ENCODE measurements around the gene ITPR1. TPM values are rescaled to one million over a fixed set of nuclear protein-coding genes. Genes with fewer than 3 reads are reported as not detected.
A peak's percentile ranks its signal among the peaks of the same experiment; 100 is the strongest.

Gene ITPR1
- total RNA-seq, 1 donor: 16.4 TPM

- no peak for TF ChIP-seq CTCF (IDR thresholded peaks at IDR 0.05; ENCODE audit: insufficient read depth, low read depth, low read length)
- DNase-seq (ENCODE audit: low read depth): peak; percentile 14
- H3K4me3 ChIP-seq (ENCODE audit: low read depth, low read length): no peak overlapping the region
Measured at GRCh38 chr3:4814305-4814903, 321.3 kb downstream of the ITPR1 start.

- no peak for DNase-seq (ENCODE audit: low read depth)
- no peak overlapping the region for H3K4me3 ChIP-seq (ENCODE audit: low read depth, low read length)
- no peak for TF ChIP-seq CTCF (IDR thresholded peaks at IDR 0.05; ENCODE audit: insufficient read depth, low read depth, low read length)
Measured at GRCh38 chr3:4814904-4815574, 321.9 kb downstream of the ITPR1 start.

- TF ChIP-seq CTCF (IDR thresholded peaks at IDR 0.05; ENCODE audit: insufficient read depth, low read depth, low read length): no peak
- no peak for DNase-seq (ENCODE audit: low read depth)
- H3K4me3 ChIP-seq (ENCODE audit: low read depth, low read length): no peak overlapping the region
Measured at GRCh38 chr3:4816306-4816705, 323.2 kb downstream of the ITPR1 start.

GRCh38 chr3:4816718-4817117 lies 323.6 kb downstream of the ITPR1 start:
- DNase-seq (ENCODE audit: low read depth): no peak
- no peak overlapping the region for H3K4me3 ChIP-seq (ENCODE audit: low read depth, low read length)
- TF ChIP-seq CTCF (IDR thresholded peaks at IDR 0.05; ENCODE audit: insufficient read depth, low read depth, low read length): no peak

GRCh38 chr3:4817128-4817527 lies 324.0 kb downstream of the ITPR1 start:
- no peak for DNase-seq (ENCODE audit: low read depth)
- no peak overlapping the region for H3K4me3 ChIP-seq (ENCODE audit: low read depth, low read length)
- TF ChIP-seq CTCF (IDR thresholded peaks at IDR 0.05; ENCODE audit: insufficient read depth, low read depth, low read length): no peak

- no peak for DNase-seq (ENCODE audit: low read depth)
- H3K4me3 ChIP-seq (ENCODE audit: low read depth, low read length): no peak overlapping the region
- no peak for TF ChIP-seq CTCF (IDR thresholded peaks at IDR 0.05; ENCODE audit: insufficient read depth, low read depth, low read length)
Measured at GRCh38 chr3:4818164-4818563, 325.0 kb downstream of the ITPR1 start.

All from fibroblast of villous mesenchyme (primary cell).